Duodenal mucosa (tissue), 2 donors: ENCODE data around the gene HRH3.
A peak's percentile ranks its signal among the peaks of the same experiment; 100 is the strongest.

Experiments used
- H3K27ac ChIP-seq: one replicate; pipeline ENCODE4 v1.7.0; 2013; ENCODE audit warnings: low read depth, low read length
- H3K27me3 ChIP-seq, 2 donors: one replicate each; pipeline ENCODE4 v1.7.0; 2013; ENCODE audit warnings: low read length in 2 of 2, control low read depth in 1 of 2; ENCODE audit not compliant: insufficient read depth in 2 of 2, control insufficient read depth in 1 of 2
- H3K36me3 ChIP-seq, 2 donors: one replicate each; pipeline ENCODE4 v1.7.0; 2013; ENCODE audit warnings: low read length in 2 of 2, control low read depth in 1 of 2; ENCODE audit not compliant: insufficient read depth in 2 of 2, control insufficient read depth in 1 of 2
- H3K4me1 ChIP-seq, 2 donors: one replicate each; pipeline ENCODE4 v1.7.0; 2013; ENCODE audit warnings: low read length in 2 of 2, control low read depth in 1 of 2; ENCODE audit not compliant: insufficient read depth in 2 of 2, control insufficient read depth in 1 of 2
- H3K4me3 ChIP-seq, 2 donors: one replicate each; pipeline ENCODE4 v1.7.0; 2013; ENCODE audit warnings: low read length in 2 of 2, low read depth in 1 of 2
- H3K9ac ChIP-seq, 2 donors: one replicate each; pipeline ENCODE4 v1.7.0; 2013; ENCODE audit warnings: low read length in 2 of 2, low read depth in 1 of 2
- H3K9me3 ChIP-seq, 2 donors: one replicate each; pipeline ENCODE4 v1.7.0; 2013; ENCODE audit warnings: low read length in 2 of 2, control low read depth in 1 of 2; ENCODE audit not compliant: control insufficient read depth in 1 of 2

Gene HRH3

GRCh38 chr20:62181808-62182207 is 38.3 kb downstream of the HRH3 start:
- H3K4me3 ChIP-seq, result peak overlapping the region in 1 of 2 donors; percentile 96
- H3K27ac ChIP-seq, result no peak overlapping the region
- H3K9ac ChIP-seq, result peak overlapping the region in 1 of 2 donors; percentile 96
- H3K9me3 ChIP-seq, result no peaks in the 10 kb centered on the region
- H3K4me1 ChIP-seq, result peaks cover 13 to 19% of the 10 kb centered on the region in 2 donors
- H3K36me3 ChIP-seq, result peaks cover 0 to 11% of the 10 kb centered on the region in 2 donors
- no peaks in the 10 kb centered on the region for H3K27me3 ChIP-seq

- H3K9me3 ChIP-seq, result no peaks in the 10 kb centered on the region
- no peak overlapping the region for H3K27ac ChIP-seq
- peaks cover 0 to 31% of the 10 kb centered on the region in 2 donors for H3K36me3 ChIP-seq
- H3K4me1 ChIP-seq, result peaks cover 13 to 16% of the 10 kb centered on the region in 2 donors
- H3K27me3 ChIP-seq, result no peaks in the 10 kb centered on the region
- no peak overlapping the region for H3K4me3 ChIP-seq
- H3K9ac ChIP-seq, result no peak overlapping the region
These were observed 40.9 kb downstream of the HRH3 start for GRCh38 chr20:62179162-62179504.

DNA sequence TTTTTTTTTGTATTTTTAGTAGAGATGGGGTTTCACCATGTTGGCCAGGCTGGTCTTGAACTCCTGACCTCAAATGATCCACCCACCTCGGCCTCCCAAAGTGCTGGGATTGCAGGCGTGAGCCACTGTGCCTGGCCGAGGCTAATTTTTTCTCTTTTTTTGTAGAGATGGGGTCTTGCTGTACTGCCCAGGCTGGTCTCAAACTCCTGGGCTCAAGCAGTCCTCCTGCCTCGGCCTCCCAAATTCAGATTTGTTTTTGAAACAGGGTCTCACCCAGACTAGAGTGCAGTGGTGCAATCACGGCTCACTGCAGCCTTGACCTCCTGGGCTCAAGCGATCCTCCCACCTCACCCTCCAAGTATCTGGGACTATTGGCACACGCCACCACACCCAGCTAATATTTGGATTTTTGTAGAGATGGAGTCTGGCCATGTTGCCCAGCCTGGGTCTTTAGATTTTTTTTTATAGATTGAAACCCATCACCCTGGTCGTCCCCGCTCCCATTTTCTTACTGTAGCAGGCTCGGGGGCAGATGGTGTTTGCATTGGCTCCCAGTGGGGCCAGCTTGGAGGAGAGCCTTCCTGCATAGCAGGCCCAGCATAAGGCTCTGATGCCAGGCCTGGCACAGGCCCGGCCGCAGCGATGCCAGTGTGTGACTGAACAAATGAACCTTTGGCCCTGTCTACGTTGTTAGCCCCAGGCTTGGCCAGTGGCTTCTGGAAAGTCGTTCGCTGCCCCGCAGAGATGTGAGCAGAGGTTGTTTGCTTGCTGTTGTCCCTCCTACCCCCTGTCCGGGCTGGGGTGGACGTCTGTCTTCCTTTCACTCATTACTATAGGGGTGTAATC is 41.5 kb downstream of the HRH3 start:
- no peak overlapping the region for H3K27ac ChIP-seq
- no peak overlapping the region for H3K4me3 ChIP-seq
- no peak overlapping the region for H3K9ac ChIP-seq
- H3K4me1 ChIP-seq, result peaks cover 10% of the 10 kb centered on the region in 2 donors
- no peaks in the 10 kb centered on the region for H3K9me3 ChIP-seq
- H3K36me3 ChIP-seq, result peaks cover 0 to 31% of the 10 kb centered on the region in 2 donors
- no peaks in the 10 kb centered on the region for H3K27me3 ChIP-seq

GRCh38 chr20:62177307-62177706 is 42.8 kb downstream of the HRH3 start:
- Histone ChIP-seq H3K4me1 (peaks cover 6 to 7% of the 10 kb centered on the region in 2 donors), H3K27ac (no peak overlapping the region), H3K36me3 (peaks cover 0 to 31% of the 10 kb centered on the region in 2 donors), H3K9me3 (no peaks in the 10 kb centered on the region), H3K4me3 (no peak overlapping the region), H3K27me3 (no peaks in the 10 kb centered on the region), H3K9ac (no peak overlapping the region)

- H3K27ac ChIP-seq, result no peak overlapping the region
- no peaks in the 10 kb centered on the region for H3K27me3 ChIP-seq
- peaks cover 0 to 31% of the 10 kb centered on the region in 2 donors for H3K36me3 ChIP-seq
- H3K9me3 ChIP-seq, result no peaks in the 10 kb centered on the region
- no peak overlapping the region for H3K9ac ChIP-seq
- no peak overlapping the region for H3K4me3 ChIP-seq
- peaks cover 3% of the 10 kb centered on the region in 2 donors for H3K4me1 ChIP-seq
These were observed 43.2 kb downstream of the HRH3 start for GRCh38 chr20:62176866-62177265.

- Histone ChIP-seq H3K36me3 (peaks cover 0 to 31% of the 10 kb centered on the region in 2 donors), H3K27ac (no peak overlapping the region), H3K27me3 (no peaks in the 10 kb centered on the region), H3K9me3 (no peaks in the 10 kb centered on the region), H3K4me3 (no peak overlapping the region), H3K9ac (no peak overlapping the region), H3K4me1 (no peaks in the 10 kb centered on the region)
These were observed 44.4 kb downstream of the HRH3 start for GRCh38 chr20:62175711-62176110.

GRCh38 chr20:62174870-62175624 is 45.0 kb downstream of the HRH3 start:
- Histone ChIP-seq H3K36me3 (peaks cover 0 to 31% of the 10 kb centered on the region in 2 donors), H3K27ac (no peak overlapping the region), H3K27me3 (no peaks in the 10 kb centered on the region), H3K4me1 (no peaks in the 10 kb centered on the region), H3K9ac (no peak overlapping the region), H3K9me3 (no peaks in the 10 kb centered on the region), H3K4me3 (no peak overlapping the region)

DNA sequence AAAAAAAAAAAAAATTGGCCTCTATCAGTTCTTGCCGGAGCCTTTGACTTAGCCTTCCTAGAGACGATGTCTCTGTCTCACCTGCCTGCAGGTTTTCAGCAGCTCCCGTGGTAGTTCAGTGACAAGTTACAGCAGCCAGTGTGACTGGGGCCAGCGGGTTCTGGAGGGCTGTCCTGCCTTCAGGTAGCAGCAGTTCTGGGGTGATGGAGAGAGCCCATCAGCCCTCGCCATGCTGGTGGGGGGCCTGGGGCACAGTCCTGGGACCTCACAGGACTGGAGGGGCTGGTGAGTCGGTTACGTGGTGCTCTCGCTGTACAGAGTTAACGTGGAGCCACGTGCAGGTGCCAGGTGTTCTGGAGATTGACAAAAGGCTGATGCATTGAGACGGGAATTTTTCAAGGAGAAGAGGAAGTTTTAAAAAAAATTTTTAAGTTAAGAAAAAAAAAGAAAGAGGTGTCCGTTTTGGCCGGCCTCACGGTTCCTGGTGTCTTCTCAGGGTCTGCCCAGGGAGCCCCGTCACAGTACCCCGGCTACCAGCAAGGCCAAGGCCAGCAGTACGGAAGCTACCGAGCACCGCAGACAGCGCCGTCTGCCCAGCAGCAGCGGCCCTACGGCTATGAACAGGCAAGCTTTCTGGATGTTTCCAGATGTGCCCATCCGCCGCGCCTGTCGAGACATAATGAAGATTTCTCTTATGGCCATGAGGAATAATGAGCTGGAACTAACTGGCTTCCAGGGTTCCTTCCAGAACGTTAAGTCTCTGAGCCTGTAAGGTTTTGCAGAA is 45.9 kb downstream of the HRH3 start:
- Histone ChIP-seq H3K4me1 (no peaks in the 10 kb centered on the region), H3K36me3 (peaks cover under 1 to 35% of the 10 kb centered on the region in 2 donors), H3K9me3 (no peaks in the 10 kb centered on the region), H3K27ac (no peak overlapping the region), H3K27me3 (no peaks in the 10 kb centered on the region), H3K4me3 (no peak overlapping the region), H3K9ac (no peak overlapping the region)

DNA sequence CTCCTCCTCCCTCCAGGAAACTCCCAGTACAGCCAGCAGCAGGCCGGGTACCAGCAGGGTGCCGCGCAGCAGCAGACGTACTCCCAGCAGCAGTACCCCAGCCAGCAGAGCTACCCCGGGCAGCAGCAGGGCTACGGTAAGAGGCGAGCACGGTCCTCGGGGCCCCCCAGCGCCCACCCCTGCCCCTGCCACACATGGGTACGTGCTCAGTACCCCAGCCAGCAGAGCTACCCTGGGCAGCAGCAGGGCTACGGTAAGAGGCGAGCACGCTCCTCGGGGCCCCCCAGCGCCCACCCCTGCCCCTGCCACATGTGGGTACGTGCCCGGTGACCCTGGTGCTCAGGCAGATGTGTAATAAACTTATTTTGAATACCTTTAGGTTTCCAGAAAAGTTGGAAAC is 47.4 kb downstream of the HRH3 start:
- Histone ChIP-seq H3K4me1 (no peaks in the 10 kb centered on the region), H3K9ac (no peak overlapping the region), H3K36me3 (peaks cover 5 to 40% of the 10 kb centered on the region in 2 donors), H3K9me3 (no peaks in the 10 kb centered on the region), H3K27ac (no peak overlapping the region), H3K27me3 (no peaks in the 10 kb centered on the region), H3K4me3 (no peak overlapping the region)

DNA sequence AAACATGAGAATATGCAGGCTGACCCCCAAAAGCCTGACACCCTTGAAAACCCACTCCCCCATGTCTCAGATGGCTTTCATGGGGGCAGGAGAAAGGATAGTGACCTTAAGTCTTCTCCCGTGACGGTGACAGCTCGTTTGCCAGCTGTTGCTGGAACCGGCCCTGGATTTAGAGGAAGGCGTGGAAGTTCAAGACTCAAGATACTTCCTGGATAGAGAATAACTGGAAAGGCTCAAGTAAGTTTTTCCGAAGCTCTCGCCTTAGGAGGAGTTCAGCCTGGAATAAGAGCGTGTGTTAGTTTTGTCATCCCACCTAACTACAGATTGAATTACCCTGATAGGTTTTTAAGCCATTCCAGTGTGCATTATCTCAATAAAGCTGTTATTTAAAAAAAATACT is 48.8 kb downstream of the HRH3 start:
- Histone ChIP-seq H3K27ac (no peak overlapping the region), H3K27me3 (no peaks in the 10 kb centered on the region), H3K36me3 (peaks cover 7 to 38% of the 10 kb centered on the region in 2 donors), H3K9ac (no peak overlapping the region), H3K4me3 (no peak overlapping the region), H3K4me1 (no peaks in the 10 kb centered on the region), H3K9me3 (no peaks in the 10 kb centered on the region)
